ENCODE measurements around the gene ARHGEF25. TPM values are rescaled to one million over a fixed set of nuclear protein-coding genes. Genes with fewer than 3 reads are reported as not detected.

The ARHGEF25 gene
- total and polyA plus RNA-seq, 2 of the 13 experiments (the other 11 are each of a cell fraction or from before 2014, with no cell fraction given), result 11.5 to 12.5 TPM

DNA sequence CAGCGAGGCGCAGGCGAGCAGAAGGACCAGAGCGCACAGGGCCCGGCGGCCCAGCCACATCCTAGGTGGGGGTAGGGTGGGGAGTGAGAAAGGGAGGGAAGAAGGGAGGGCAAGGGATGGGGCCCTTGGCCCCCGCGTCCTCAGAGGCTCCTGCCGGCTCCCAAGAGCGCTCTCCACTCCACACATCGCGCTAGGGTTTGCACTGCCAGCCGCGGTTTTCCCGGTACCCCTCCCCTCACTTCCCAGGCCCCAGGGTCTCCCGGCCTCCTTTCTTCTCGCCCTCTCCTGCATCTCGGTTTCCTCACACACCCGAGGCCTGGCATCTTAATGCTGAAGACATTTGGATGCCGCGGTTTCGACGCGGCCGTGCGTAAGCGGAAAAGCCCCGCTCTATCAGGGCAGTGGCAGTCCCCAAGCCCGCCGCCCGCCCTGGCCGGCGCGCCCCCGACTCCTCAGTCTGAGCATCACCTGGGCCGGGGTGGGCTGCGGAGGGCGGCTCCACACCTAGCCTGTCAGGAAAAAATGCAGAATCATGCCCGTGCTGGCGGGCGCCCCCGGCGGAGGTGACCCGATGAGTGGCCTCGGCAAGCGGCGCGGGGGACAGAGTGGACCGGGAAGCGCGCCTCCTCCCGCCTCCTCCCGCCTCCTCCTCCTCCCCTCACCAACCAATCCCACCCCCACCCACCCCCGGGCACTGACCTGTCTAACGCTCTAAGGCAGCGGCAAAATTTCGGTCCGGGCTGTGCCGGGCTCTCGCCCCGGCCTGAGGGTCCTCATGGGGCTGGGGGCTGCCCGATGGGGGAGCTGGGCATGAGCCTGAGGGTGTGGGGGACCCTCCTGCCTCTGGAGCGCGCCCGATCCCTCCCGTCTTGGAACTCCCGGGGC, 21.1 kb downstream of the ARHGEF25 start (continued):
- TF ChIP-seq, protein P1, sequence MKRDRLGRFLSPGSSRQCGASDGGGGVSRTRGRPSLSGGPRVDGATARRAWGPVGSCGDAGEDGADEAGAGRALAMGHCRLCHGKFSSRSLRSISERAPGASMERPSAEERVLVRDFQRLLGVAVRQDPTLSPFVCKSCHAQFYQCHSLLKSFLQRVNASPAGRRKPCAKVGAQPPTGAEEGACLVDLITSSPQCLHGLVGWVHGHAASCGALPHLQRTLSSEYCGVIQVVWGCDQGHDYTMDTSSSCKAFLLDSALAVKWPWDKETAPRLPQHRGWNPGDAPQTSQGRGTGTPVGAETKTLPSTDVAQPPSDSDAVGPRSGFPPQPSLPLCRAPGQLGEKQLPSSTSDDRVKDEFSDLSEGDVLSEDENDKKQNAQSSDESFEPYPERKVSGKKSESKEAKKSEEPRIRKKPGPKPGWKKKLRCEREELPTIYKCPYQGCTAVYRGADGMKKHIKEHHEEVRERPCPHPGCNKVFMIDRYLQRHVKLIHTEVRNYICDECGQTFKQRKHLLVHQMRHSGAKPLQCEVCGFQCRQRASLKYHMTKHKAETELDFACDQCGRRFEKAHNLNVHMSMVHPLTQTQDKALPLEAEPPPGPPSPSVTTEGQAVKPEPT (CRISPR knock-in tag; IDR thresholded peaks at IDR 0.05; ENCODE audit: low read depth), result no peak
- TF ChIP-seq ZBTB7B (CRISPR knock-in tag; IDR thresholded peaks at IDR 0.05) (0 out of 2 replicates have a peak, but pooled peaks have one; percentile 36), ZNF782 (CRISPR knock-in tag; IDR thresholded peaks at IDR 0.05; ENCODE audit: borderline replicate concordance) (no peak), AGO2 (optimal IDR thresholded peaks at IDR 0.05; ENCODE audit: low read depth, low read length) (peak; percentile 8), NFE2 (CRISPR knock-in tag; IDR thresholded peaks at IDR 0.05) (peak; percentile 92), BORCS8-MEF2B (CRISPR knock-in tag; IDR thresholded peaks at IDR 0.05) (no peak), SP140L (CRISPR knock-in tag; IDR thresholded peaks at IDR 0.05; ENCODE audit: borderline replicate concordance) (no peak), NFE2L2 (IDR thresholded peaks at IDR 0.05; ENCODE audit: low read length) (peak; percentile 44; the same call in 1 of the 2 replicates), FOSL2 (CRISPR knock-in tag; IDR thresholded peaks at IDR 0.05) (0 out of 2 replicates have a peak, but pooled peaks have one; percentile 9), PCBP1 (IDR thresholded peaks at IDR 0.05; ENCODE audit: borderline replicate concordance, low read depth, low read length) (peak; percentile 92; the same call in 1 of the 2 replicates), RCOR2 (CRISPR knock-in tag; IDR thresholded peaks at IDR 0.05) (no peak), AHR (CRISPR knock-in tag; IDR thresholded peaks at IDR 0.05) (0 out of 2 replicates have a peak, but pooled peaks have one; percentile 31), ARID2 (CRISPR knock-in tag; IDR thresholded peaks at IDR 0.05; ENCODE audit: borderline replicate concordance) (peak; percentile 63; the same call in 1 of the 2 replicates), NFE2L1 (CRISPR knock-in tag; IDR thresholded peaks at IDR 0.05; ENCODE audit: borderline replicate concordance) (0 out of 2 replicates have a peak, but pooled peaks have one; percentile 65), PHF20 (CRISPR knock-in tag; IDR thresholded peaks at IDR 0.05) (0 out of 2 replicates have a peak, but pooled peaks have one; percentile 12), ZNF296 (CRISPR knock-in tag; conservative IDR thresholded peaks at IDR 0.05) (0 out of 2 replicates have a peak, but pooled peaks have one; percentile 9), GATAD2A (CRISPR knock-in tag; IDR thresholded peaks at IDR 0.05) (0 out of 2 replicates have a peak, but pooled peaks have one; percentile 10), ZFP82 (CRISPR knock-in tag; IDR thresholded peaks at IDR 0.05; ENCODE audit: borderline replicate concordance) (no peak; the same call in 1 of the 2 replicates), ZNF335 (CRISPR knock-in tag; IDR thresholded peaks at IDR 0.05) (no peak), ZNF546 (CRISPR knock-in tag; conservative IDR thresholded peaks at IDR 0.05) (0 out of 2 replicates have a peak, but pooled peaks have one; percentile 46), NR2C2 (CRISPR knock-in tag; IDR thresholded peaks at IDR 0.05; ENCODE audit: borderline replicate concordance) (no peak), SAP130 (CRISPR knock-in tag; IDR thresholded peaks at IDR 0.05; ENCODE audit: low read depth) (0 out of 2 replicates have a peak, but pooled peaks have one; percentile 32), PHF21A (CRISPR knock-in tag; IDR thresholded peaks at IDR 0.05) (no peak)
- TF ChIP-seq, protein P2, sequence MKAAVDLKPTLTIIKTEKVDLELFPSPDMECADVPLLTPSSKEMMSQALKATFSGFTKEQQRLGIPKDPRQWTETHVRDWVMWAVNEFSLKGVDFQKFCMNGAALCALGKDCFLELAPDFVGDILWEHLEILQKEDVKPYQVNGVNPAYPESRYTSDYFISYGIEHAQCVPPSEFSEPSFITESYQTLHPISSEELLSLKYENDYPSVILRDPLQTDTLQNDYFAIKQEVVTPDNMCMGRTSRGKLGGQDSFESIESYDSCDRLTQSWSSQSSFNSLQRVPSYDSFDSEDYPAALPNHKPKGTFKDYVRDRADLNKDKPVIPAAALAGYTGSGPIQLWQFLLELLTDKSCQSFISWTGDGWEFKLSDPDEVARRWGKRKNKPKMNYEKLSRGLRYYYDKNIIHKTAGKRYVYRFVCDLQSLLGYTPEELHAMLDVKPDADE (CRISPR knock-in tag; IDR thresholded peaks at IDR 0.05), result peak; percentile 26; the same call in 1 of the 2 replicates
- TF ChIP-seq, protein P3, sequence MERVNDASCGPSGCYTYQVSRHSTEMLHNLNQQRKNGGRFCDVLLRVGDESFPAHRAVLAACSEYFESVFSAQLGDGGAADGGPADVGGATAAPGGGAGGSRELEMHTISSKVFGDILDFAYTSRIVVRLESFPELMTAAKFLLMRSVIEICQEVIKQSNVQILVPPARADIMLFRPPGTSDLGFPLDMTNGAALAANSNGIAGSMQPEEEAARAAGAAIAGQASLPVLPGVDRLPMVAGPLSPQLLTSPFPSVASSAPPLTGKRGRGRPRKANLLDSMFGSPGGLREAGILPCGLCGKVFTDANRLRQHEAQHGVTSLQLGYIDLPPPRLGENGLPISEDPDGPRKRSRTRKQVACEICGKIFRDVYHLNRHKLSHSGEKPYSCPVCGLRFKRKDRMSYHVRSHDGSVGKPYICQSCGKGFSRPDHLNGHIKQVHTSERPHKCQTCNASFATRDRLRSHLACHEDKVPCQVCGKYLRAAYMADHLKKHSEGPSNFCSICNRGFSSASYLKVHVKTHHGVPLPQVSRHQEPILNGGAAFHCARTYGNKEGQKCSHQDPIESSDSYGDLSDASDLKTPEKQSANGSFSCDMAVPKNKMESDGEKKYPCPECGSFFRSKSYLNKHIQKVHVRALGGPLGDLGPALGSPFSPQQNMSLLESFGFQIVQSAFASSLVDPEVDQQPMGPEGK (CRISPR knock-in tag; IDR thresholded peaks at IDR 0.05), result peak; percentile 61
